ENCODE results near the gene DUSP14. TPM values are rescaled to one million over a fixed set of nuclear protein-coding genes. Genes with fewer than 3 reads are reported as not detected.
A peak's percentile ranks its signal among the peaks of the same experiment; 100 is the strongest.
"Not testable (repeated sequence)": the region's sequence is repeated elsewhere in the genome, so short reads cannot be mapped to it uniquely, and the experiment has no call there.

DUSP14 gene, protein sequence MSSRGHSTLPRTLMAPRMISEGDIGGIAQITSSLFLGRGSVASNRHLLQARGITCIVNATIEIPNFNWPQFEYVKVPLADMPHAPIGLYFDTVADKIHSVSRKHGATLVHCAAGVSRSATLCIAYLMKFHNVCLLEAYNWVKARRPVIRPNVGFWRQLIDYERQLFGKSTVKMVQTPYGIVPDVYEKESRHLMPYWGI
- 9.2 TPM for polyA plus RNA-seq (2012; ENCODE audit: low read depth, missing spikeins)

GRCh38 chr17:37489197-37490001 lies at the start of gene DUSP14:
DUSP14 (plus strand) TSS chr17:37489891; CDS start chr17:37512273, 22,382 bp downstream.
- TF ChIP-seq POU2F2 (IDR thresholded peaks at IDR 0.05; ENCODE audit: low read depth, low read length) (no peak), POLR2A (IDR thresholded peaks at IDR 0.05; ENCODE audit: low read depth, low read length) (peak; percentile 71), TAF1 (IDR thresholded peaks at IDR 0.05; ENCODE audit: low read depth, low read length) (peak; percentile 29; the same call in 1 of the 2 replicates), POLR2AphosphoS5 (IDR thresholded peaks at IDR 0.05; ENCODE audit: low read depth, low read length) (peak; percentile 71), PAX5 (IDR thresholded peaks at IDR 0.05; ENCODE audit: insufficient read depth, low read length, severe bottlenecking) (no peak)
- DNase-seq (ENCODE audit: insufficient read length, low spot score) (peak; percentile 89), FAIRE-seq (no peak)

- FAIRE-seq (no peak), DNase-seq (ENCODE audit: insufficient read length, low spot score) (no peak)
- TF ChIP-seq TAF1 (IDR thresholded peaks at IDR 0.05; ENCODE audit: low read depth, low read length) (no peak), SPI1 (IDR thresholded peaks at IDR 0.05; ENCODE audit: low read depth, low read length) (no peak), POLR2A (IDR thresholded peaks at IDR 0.05; ENCODE audit: low read depth, low read length) (no peak), POLR2AphosphoS5 (IDR thresholded peaks at IDR 0.05; ENCODE audit: low read depth, low read length) (no peak), POU2F2 (IDR thresholded peaks at IDR 0.05; ENCODE audit: low read depth, low read length) (no peak), PAX5 (IDR thresholded peaks at IDR 0.05; ENCODE audit: insufficient read depth, low read length, severe bottlenecking) (no peak)
Measured at GRCh38 chr17:37440424-37440823, 49.3 kb upstream of the DUSP14 start.

DNA sequence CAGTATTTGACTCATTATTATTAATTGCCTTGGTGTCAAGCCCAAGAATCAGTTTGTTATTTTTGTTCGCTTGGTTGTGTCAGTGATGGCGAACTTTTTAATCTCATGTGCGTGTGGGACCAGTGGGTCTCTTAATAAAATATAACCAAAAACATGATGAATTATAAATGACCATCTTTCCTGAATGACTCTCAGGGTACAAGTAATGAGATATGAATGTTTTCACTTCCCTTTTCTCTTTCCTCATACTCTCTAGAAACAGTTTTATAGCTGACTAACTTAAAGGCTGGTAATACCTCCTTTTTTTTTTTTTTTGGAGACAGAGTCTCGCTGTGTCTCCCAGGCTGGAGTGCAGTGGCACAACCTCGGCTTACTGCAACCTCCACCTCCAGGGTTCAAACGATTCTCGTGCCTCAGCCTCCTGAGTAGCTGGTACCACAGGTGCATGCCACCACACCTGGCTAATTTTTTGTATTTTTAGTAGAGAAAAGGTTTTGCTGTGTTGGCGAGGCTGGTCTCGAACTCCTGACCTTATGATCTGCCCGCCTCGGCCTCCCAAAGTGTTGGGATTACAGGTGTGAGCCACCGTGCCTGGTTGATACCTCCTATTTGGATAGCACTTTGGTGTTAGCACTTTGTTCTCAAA lies 48.2 kb upstream of the DUSP14 start:
- FAIRE-seq: not testable (repeated sequence)
- TF ChIP-seq SPI1 (IDR thresholded peaks at IDR 0.05; ENCODE audit: low read depth, low read length): peak; percentile 92
- peak; percentile 8 for DNase-seq (ENCODE audit: insufficient read length, low spot score)

- no peak for FAIRE-seq
- TF ChIP-seq POLR2AphosphoS5 (IDR thresholded peaks at IDR 0.05; ENCODE audit: low read depth, low read length) (no peak), SPI1 (IDR thresholded peaks at IDR 0.05; ENCODE audit: low read depth, low read length) (no peak), PAX5 (IDR thresholded peaks at IDR 0.05; ENCODE audit: insufficient read depth, low read length, severe bottlenecking) (no peak), POLR2A (IDR thresholded peaks at IDR 0.05; ENCODE audit: low read depth, low read length) (no peak), TAF1 (IDR thresholded peaks at IDR 0.05; ENCODE audit: low read depth, low read length) (no peak), POU2F2 (IDR thresholded peaks at IDR 0.05; ENCODE audit: low read depth, low read length) (no peak)
- no peak for DNase-seq (ENCODE audit: insufficient read length, low spot score)
Measured at GRCh38 chr17:37446027-37446426, 43.7 kb upstream of the DUSP14 start.

DNA sequence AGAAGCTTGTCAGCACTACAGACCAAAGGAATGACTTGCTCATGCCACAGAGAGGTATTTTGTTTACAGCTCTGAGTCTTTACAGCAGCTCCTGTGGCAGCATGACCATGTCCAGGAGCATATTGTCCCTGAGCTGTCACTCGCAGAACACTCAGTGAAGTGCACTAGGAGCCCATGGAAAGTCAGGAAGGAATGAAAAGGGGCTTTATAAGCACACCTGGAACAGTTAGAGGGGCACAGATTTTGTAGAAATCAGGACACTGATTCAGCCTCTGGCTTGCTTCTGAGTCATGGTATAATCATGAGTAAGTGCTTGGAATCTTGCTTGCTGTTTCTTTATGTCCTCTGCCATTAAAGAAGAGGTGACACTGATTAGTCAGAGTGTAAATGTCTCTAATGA lies 42.0 kb upstream of the DUSP14 start:
- TF ChIP-seq SPI1 (IDR thresholded peaks at IDR 0.05; ENCODE audit: low read depth, low read length) (no peak), POLR2A (IDR thresholded peaks at IDR 0.05; ENCODE audit: low read depth, low read length) (no peak), TAF1 (IDR thresholded peaks at IDR 0.05; ENCODE audit: low read depth, low read length) (no peak), POLR2AphosphoS5 (IDR thresholded peaks at IDR 0.05; ENCODE audit: low read depth, low read length) (no peak), POU2F2 (IDR thresholded peaks at IDR 0.05; ENCODE audit: low read depth, low read length) (no peak), PAX5 (IDR thresholded peaks at IDR 0.05; ENCODE audit: insufficient read depth, low read length, severe bottlenecking) (no peak)
- DNase-seq (ENCODE audit: insufficient read length, low spot score): no peak
- FAIRE-seq: no peak

GRCh38 chr17:37450112-37450511 lies 39.6 kb upstream of the DUSP14 start:
- TF ChIP-seq POLR2AphosphoS5 (IDR thresholded peaks at IDR 0.05; ENCODE audit: low read depth, low read length): no peak
- no peak for TF ChIP-seq POU2F2 (IDR thresholded peaks at IDR 0.05; ENCODE audit: low read depth, low read length)
- no peak for TF ChIP-seq PAX5 (IDR thresholded peaks at IDR 0.05; ENCODE audit: insufficient read depth, low read length, severe bottlenecking)
- TF ChIP-seq POLR2A (IDR thresholded peaks at IDR 0.05; ENCODE audit: low read depth, low read length): no peak
- no peak for TF ChIP-seq SPI1 (IDR thresholded peaks at IDR 0.05; ENCODE audit: low read depth, low read length)
- TF ChIP-seq TAF1 (IDR thresholded peaks at IDR 0.05; ENCODE audit: low read depth, low read length): no peak
- DNase-seq (ENCODE audit: insufficient read length, low spot score): no peak
- FAIRE-seq: no peak

DNA sequence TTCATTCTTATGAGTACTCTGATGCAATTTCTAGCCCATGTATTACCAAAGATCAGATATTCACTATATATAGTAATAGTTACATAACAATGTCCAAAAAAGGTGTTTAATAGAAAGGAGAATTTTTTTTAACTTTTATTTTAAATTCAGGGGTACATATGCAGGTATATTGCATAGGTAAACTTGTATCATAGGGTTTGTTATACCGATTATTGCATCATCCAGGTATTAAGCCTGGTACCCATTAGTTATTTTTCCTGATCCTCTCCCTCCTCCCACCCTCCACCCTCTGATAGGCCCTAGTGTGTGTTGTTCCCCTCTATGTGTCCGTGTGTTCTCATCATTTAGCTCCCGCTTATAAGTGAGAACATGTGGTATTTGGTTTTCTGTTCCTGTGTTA lies 31.9 kb upstream of the DUSP14 start:
- not testable (repeated sequence) for DNase-seq (ENCODE audit: insufficient read length, low spot score); FAIRE-seq

- DNase-seq (ENCODE audit: insufficient read length, low spot score) (no peak), FAIRE-seq (no peak)
- no peak for TF ChIP-seq PAX5 (IDR thresholded peaks at IDR 0.05; ENCODE audit: insufficient read depth, low read length, severe bottlenecking)
- no peak for TF ChIP-seq POU2F2 (IDR thresholded peaks at IDR 0.05; ENCODE audit: low read depth, low read length)
- no peak for TF ChIP-seq TAF1 (IDR thresholded peaks at IDR 0.05; ENCODE audit: low read depth, low read length)
- TF ChIP-seq POLR2AphosphoS5 (IDR thresholded peaks at IDR 0.05; ENCODE audit: low read depth, low read length): no peak
- TF ChIP-seq POLR2A (IDR thresholded peaks at IDR 0.05; ENCODE audit: low read depth, low read length): no peak
- TF ChIP-seq SPI1 (IDR thresholded peaks at IDR 0.05; ENCODE audit: low read depth, low read length): no peak
Measured at GRCh38 chr17:37458805-37459204, 30.9 kb upstream of the DUSP14 start.

DNA sequence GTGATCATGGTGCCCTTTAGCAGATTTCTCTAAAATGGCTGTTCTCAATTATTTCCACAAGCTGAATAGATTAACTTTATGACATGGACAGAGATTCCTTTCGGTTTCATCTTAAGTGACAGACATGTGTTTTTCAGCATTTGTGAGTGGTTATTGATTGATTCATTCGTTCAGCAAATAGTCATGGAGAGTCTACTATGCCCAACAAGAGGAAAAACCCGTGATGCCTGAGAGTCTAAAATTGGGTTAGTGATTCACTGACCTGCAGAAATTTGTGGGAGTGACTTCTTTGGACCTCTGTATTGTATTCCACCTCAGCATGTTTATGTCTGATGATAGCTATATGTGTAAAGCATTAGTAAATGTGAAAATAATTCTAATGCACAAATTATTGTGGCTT lies 28.0 kb upstream of the DUSP14 start:
- DNase-seq (ENCODE audit: insufficient read length, low spot score) (no peak), FAIRE-seq (no peak)
- no peak for TF ChIP-seq POU2F2 (IDR thresholded peaks at IDR 0.05; ENCODE audit: low read depth, low read length)
- no peak for TF ChIP-seq SPI1 (IDR thresholded peaks at IDR 0.05; ENCODE audit: low read depth, low read length)
- no peak for TF ChIP-seq POLR2A (IDR thresholded peaks at IDR 0.05; ENCODE audit: low read depth, low read length)
- TF ChIP-seq TAF1 (IDR thresholded peaks at IDR 0.05; ENCODE audit: low read depth, low read length): no peak
- no peak for TF ChIP-seq PAX5 (IDR thresholded peaks at IDR 0.05; ENCODE audit: insufficient read depth, low read length, severe bottlenecking)
- TF ChIP-seq POLR2AphosphoS5 (IDR thresholded peaks at IDR 0.05; ENCODE audit: low read depth, low read length): no peak
